Measurements from ENCODE around the gene CYTH4. TPM values are rescaled to one million over a fixed set of nuclear protein-coding genes. Genes with fewer than 3 reads are reported as not detected.

The CYTH4 gene
- total and polyA plus RNA-seq, 2 of the 13 experiments (the other 11 are each of a cell fraction or from before 2014, with no cell fraction given): not detected

DNA sequence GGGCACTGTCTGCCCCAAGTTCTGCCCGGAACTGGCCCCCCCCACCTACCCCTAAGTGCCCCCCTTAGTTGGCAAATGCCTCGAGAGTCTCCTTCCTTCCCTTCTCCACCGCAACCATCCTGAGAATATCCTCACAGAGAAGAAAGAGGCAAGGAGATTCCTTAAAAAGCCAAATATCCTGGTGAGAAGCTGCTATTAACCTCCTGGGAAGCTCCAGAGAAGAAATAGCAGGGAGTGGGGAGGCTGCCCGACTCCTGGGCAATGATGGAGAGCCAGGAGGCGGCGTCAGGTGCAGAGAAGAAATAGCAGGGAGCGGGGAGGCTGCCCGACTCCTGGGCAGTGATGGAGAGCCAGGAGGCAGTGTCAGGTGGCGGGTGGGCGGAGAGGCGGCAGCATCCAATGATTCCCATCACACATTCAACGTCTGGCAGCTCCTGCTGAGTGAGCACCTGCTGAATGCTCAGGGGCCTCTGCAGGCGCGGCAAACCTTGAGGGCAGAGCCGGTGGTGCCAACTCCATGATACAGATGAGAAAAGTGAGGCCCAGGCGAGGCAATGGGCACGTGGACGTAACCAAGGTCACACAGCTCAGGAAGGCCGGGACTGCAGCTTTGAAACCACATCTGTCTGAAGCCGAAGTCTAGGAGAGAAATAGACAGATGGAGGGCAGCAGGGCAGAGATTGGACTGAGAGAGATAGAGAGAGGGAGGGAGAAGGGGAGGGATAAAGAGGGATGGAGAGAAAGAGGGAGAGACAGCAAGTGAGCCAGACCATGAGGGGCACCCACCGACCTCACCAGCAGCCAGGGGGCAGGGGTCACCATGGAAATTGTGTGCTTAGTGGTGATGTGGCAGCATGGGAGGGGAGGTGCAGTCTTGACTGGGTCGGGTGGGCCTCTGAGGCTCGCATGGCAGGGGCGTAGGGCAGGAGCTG lies 58.3 kb downstream of the CYTH4 start:
- 7% methylated on average over 20 of the region's 24 CpGs for WGBS (ENCODE audit: low lambda C conversion rate)
- H3K79me2 ChIP-seq (ENCODE audit: insufficient read depth, low read length): no peaks in the 10 kb centered on the region
- ATAC-seq (no peak), FAIRE-seq (no peak), DNase-seq (ENCODE audit: low spot score) (no peak)
- H4K20me1 ChIP-seq (ENCODE audit: insufficient read depth, low read length): no peaks in the 10 kb centered on the region
- POLR2A ChIA-PET: no interaction called here
- no peak overlapping the region for H3K4me2 ChIP-seq (ENCODE audit: low read depth, low read length)
- no peak overlapping the region for H3K4me3 ChIP-seq (replicated peaks in 1 of 3; ENCODE audit: insufficient read depth in 1 of 3, low read depth in 2 of 3, low read length in 3 of 3)
- H3K27me3 ChIP-seq (ENCODE audit: control insufficient read depth in 1 of 2, insufficient read depth in 2 of 2, low read length in 2 of 2): peaks cover 0 to 23% of the 10 kb centered on the region in 2 experiments; a peak in 3 of 5 replicates
- no TSS peak for BruUV-seq (replicated peaks)
- H3K9ac ChIP-seq (ENCODE audit: insufficient read depth, low read depth, low read length): no peak overlapping the region
- no peaks in the 10 kb centered on the region for H3K9me3 ChIP-seq (ENCODE audit: low read length)
- intact Hi-C loops (cut with micrococcal nuclease; ENCODE audit: unreplicated experiment): no loop called here
- no peaks in the 10 kb centered on the region for H3K36me3 ChIP-seq (replicated peaks in 1 of 2; ENCODE audit: control insufficient read depth in 1 of 2, insufficient read depth in 2 of 2, low read length in 2 of 2)
- no peak overlapping the region for H2AFZ ChIP-seq (ENCODE audit: low read length)
- H3K27ac ChIP-seq (ENCODE audit: extremely low read length, insufficient read depth, low read length): no peak overlapping the region
- no peaks in the 10 kb centered on the region for H3K4me1 ChIP-seq (ENCODE audit: insufficient read depth, low read length)
- in situ Hi-C loops (cut with HindIII; ENCODE audit: extremely low pct_ligation_motif_present, low pct_unique_long_range_greater_than_20kb): loop anchor here (5.0 kb wide), 1 partner anchor 37 kb away; no protein-coding TSS in a partner anchor
- CTCF ChIA-PET (ENCODE audit: low intra/inter-chr PET ratio, low total read pairs): no interaction called here
- TF ChIP-seq ZNF644 (CRISPR knock-in tag; IDR thresholded peaks at IDR 0.05; ENCODE audit: low read depth): no peak
- no peak for TF ChIP-seq ZNF891 (CRISPR knock-in tag; IDR thresholded peaks at IDR 0.05)
- no peak for TF ChIP-seq ZNF782 (CRISPR knock-in tag; IDR thresholded peaks at IDR 0.05; ENCODE audit: borderline replicate concordance)
- no peak for TF ChIP-seq ZNF550 (CRISPR knock-in tag; IDR thresholded peaks at IDR 0.05; ENCODE audit: borderline replicate concordance)
- TF ChIP-seq ZNF768 (CRISPR knock-in tag; IDR thresholded peaks at IDR 0.05): no peak
- TF ChIP-seq SP2 (CRISPR knock-in tag; IDR thresholded peaks at IDR 0.05): no peak
- TF ChIP-seq AKNA (CRISPR knock-in tag; IDR thresholded peaks at IDR 0.05; ENCODE audit: borderline replicate concordance): no peak
- no peak for TF ChIP-seq NFYB (CRISPR knock-in tag; IDR thresholded peaks at IDR 0.05)
- TF ChIP-seq MAZ (IDR thresholded peaks at IDR 0.05; ENCODE audit: borderline replicate concordance, low read depth, low read length): no peak
- TF ChIP-seq MAZ (CRISPR knock-in tag; IDR thresholded peaks at IDR 0.05; ENCODE audit: low read depth): no peak
- TF ChIP-seq E2F5 (CRISPR knock-in tag; conservative IDR thresholded peaks at IDR 0.05): no peak
- TF ChIP-seq NRL (CRISPR knock-in tag; IDR thresholded peaks at IDR 0.05; ENCODE audit: borderline replicate concordance): no peak
- TF ChIP-seq SSRP1 (CRISPR knock-in tag; IDR thresholded peaks at IDR 0.05): no peak
- TF ChIP-seq EZH2 (conservative IDR thresholded peaks at IDR 0.05; ENCODE audit: low read depth, low read length): no peak
- no peak for TF ChIP-seq SIX4 (CRISPR knock-in tag; IDR thresholded peaks at IDR 0.05)
- no peak for TF ChIP-seq PAWR (CRISPR knock-in tag; IDR thresholded peaks at IDR 0.05; ENCODE audit: borderline replicate concordance)
- no peak for TF ChIP-seq RBM39 (IDR thresholded peaks at IDR 0.05; ENCODE audit: low read depth, low read length, poor library complexity, severe bottlenecking)
- TF ChIP-seq, protein P1, sequence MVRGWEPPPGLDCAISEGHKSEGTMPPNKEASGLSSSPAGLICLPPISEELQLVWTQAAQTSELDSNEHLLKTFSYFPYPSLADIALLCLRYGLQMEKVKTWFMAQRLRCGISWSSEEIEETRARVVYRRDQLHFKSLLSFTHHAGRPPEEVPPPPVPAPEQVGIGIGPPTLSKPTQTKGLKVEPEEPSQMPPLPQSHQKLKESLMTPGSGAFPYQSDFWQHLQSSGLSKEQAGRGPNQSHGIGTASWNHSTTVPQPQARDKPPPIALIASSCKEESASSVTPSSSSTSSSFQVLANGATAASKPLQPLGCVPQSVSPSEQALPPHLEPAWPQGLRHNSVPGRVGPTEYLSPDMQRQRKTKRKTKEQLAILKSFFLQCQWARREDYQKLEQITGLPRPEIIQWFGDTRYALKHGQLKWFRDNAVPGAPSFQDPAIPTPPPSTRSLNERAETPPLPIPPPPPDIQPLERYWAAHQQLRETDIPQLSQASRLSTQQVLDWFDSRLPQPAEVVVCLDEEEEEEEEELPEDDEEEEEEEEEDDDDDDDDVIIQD (CRISPR knock-in tag; IDR thresholded peaks at IDR 0.05; ENCODE audit: low read depth): no peak
